Left ventricle myocardium inferior (tissue), 1 donor: ENCODE results near the gene RELT. TPM values are rescaled to one million over a fixed set of nuclear protein-coding genes. Genes with fewer than 3 reads are reported as not detected.

Source experiments
- DNase-seq: peaks from one replicate; pipeline ENCODE4 v3.0.0-alpha.2; 2020
- H3K27ac ChIP-seq: fragments of 200-600 bp; replicated peaks from 2 replicates; pipeline ENCODE4 v1.8.0; 2021
- H3K27me3 ChIP-seq: fragments of 200-600 bp; 2 replicates; pipeline ENCODE4 v1.8.0; 2021; ENCODE audit warnings: low read depth
- H3K36me3 ChIP-seq: fragments of 200-600 bp; 2 replicates; pipeline ENCODE4 v1.8.0; 2021
- H3K4me1 ChIP-seq: fragments of 200-600 bp; 2 replicates; pipeline ENCODE4 v1.8.0; 2021
- H3K4me3 ChIP-seq: fragments of 200-600 bp; 2 replicates; pipeline ENCODE4 v1.8.0; 2021; ENCODE audit warnings: mild to moderate bottlenecking, moderate library complexity
- H3K9me3 ChIP-seq: fragments of 200-600 bp; replicated peaks from 2 replicates; pipeline ENCODE4 v1.8.0; 2021
- CTCF ChIP-seq: fragments of 200-600 bp; IDR thresholded peaks from 2 replicates; pipeline ENCODE4 v1.8.0; 2021; ENCODE audit warnings: antibody characterized with exemption, mild to moderate bottlenecking, borderline replicate concordance
- intact Hi-C: fragments of 100-400 bp; cut with micrococcal nuclease; formaldehyde crosslinking; loops from one replicate; pipeline ENCODE4 v1.11.0; 2022
- total RNA-seq: library from RNA; stranded (reverse); fragmentation: NEBNext Ultra II Directional; extraction: Animal tissue kit (Norgen Biotek cat#: 25700); gene quantifications from one replicate; pipeline ENCODE4 v1.2.1, GENCODE V29; 2021
- donor health status: DM: no; HTN: yes; CAD: no; lungs with severe emphysema.

RELT gene
- total RNA-seq, 1 donor from 2014 or later: 1.6 TPM

GRCh38 chr11:73416786-73417185 lies 40.6 kb downstream of the RELT start:
- Histone ChIP-seq H3K4me3 (no peak overlapping the region), H3K27ac (no peak overlapping the region), H3K4me1 (peaks cover 38% of the 10 kb centered on the region), H3K27me3 (no peaks in the 10 kb centered on the region), H3K9me3 (no peaks in the 10 kb centered on the region), H3K36me3 (peaks cover 17% of the 10 kb centered on the region)
- intact Hi-C loops: no loop called here
- no peak for TF ChIP-seq CTCF
- DNase-seq: no peak

GRCh38 chr11:73420136-73420535 lies 43.9 kb downstream of the RELT start:
- intact Hi-C loops: no loop called here
- Histone ChIP-seq H3K36me3 (peaks cover 17% of the 10 kb centered on the region), H3K27me3 (no peaks in the 10 kb centered on the region), H3K4me1 (peaks cover 28% of the 10 kb centered on the region), H3K27ac (no peak overlapping the region), H3K9me3 (no peaks in the 10 kb centered on the region), H3K4me3 (no peak overlapping the region)
- DNase-seq: no peak
- TF ChIP-seq CTCF: no peak

GRCh38 chr11:73422886-73423285 lies 46.7 kb downstream of the RELT start:
- Histone ChIP-seq H3K27me3 (no peaks in the 10 kb centered on the region), H3K4me1 (peaks cover 24% of the 10 kb centered on the region), H3K36me3 (peaks cover 15% of the 10 kb centered on the region), H3K4me3 (no peak overlapping the region), H3K9me3 (no peaks in the 10 kb centered on the region), H3K27ac (no peak overlapping the region)
- DNase-seq: no peak
- intact Hi-C loops: no loop called here
- TF ChIP-seq CTCF: no peak

GRCh38 chr11:73423506-73423905 lies 47.3 kb downstream of the RELT start:
- Histone ChIP-seq H3K9me3 (no peaks in the 10 kb centered on the region), H3K4me3 (no peak overlapping the region), H3K36me3 (peaks cover 9% of the 10 kb centered on the region), H3K27ac (no peak overlapping the region), H3K4me1 (peaks cover 24% of the 10 kb centered on the region), H3K27me3 (no peaks in the 10 kb centered on the region)
- intact Hi-C loops: no loop called here
- no peak for DNase-seq
- TF ChIP-seq CTCF: no peak

GRCh38 chr11:73425108-73425507 lies 48.9 kb downstream of the RELT start:
- no peak for TF ChIP-seq CTCF
- peak overlapping the region; percentile 21 for H3K27ac ChIP-seq
- H3K4me3 ChIP-seq: no peak overlapping the region
- DNase-seq: no peak
- H3K4me1 ChIP-seq: peaks cover 24% of the 10 kb centered on the region
- H3K36me3 ChIP-seq: no peaks in the 10 kb centered on the region
- intact Hi-C loops: no loop called here
- no peaks in the 10 kb centered on the region for H3K9me3 ChIP-seq
- H3K27me3 ChIP-seq: no peaks in the 10 kb centered on the region
